ENCODE measurements around the gene CLN3.
A peak's percentile ranks its signal among the peaks of the same experiment; 100 is the strongest.
"Not testable (repeated sequence)": the region's sequence is repeated elsewhere in the genome, so short reads cannot be mapped to it uniquely, and the experiment has no call there.

CLN3 gene

DNA sequence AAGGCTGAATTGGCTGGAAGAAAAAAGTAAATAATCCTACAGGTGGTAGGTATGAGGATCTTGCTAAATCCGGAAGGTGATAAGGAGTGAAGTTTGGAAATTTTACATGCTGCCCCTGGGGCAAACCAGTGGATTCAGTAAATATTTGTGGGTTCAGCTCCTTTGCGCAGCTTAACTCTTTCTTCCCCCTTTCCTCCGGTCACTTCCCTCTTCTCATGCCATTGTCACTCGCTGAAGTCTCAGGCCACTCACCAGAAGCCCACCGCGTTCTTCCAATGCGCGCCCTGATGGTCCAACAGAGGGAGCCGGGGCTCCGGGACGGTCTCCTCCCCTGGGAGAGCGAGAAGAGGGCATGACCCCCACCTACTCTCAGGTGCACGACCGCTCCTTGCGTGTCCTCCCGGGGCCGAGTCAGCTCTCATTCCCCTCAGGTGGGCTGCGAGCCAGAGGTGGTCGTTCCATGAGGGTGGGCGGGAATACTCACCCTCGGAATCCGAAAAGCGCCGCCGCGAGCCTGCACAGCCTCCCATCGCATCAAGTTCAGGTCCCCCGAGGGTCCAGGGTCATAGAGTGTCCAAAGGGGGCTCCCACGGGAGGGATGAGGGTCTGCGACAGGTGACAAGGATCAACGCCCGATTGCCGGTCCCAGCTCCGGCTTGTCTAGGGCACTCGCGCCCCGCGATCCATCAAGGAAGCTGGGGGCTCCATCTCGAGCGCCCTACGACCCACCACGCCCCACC, 474 bp downstream of the CLN3 start:
- peaks cover 43 to 56% of the 10 kb centered on the region in 2 experiments for H3K4me1 ChIP-seq (ENCODE audit: control insufficient read depth in 1 of 2, insufficient read depth in 1 of 2, low read depth in 1 of 2, low read length in 1 of 2)
- H3K4me3 ChIP-seq (ENCODE audit: low read depth in 1 of 2, low read length in 1 of 2) = peak overlapping the region; percentile 83 to 88
- peaks cover 37% of the 10 kb centered on the region for H3K36me3 ChIP-seq
- no peak for TF ChIP-seq CTCF (IDR thresholded peaks at IDR 0.05)
- no peaks in the 10 kb centered on the region for H3K9me3 ChIP-seq
- peak overlapping the region; percentile 100 for H3K27ac ChIP-seq
- no peaks in the 10 kb centered on the region for H3K27me3 ChIP-seq

- Histone ChIP-seq H3K4me1 (ENCODE audit: control insufficient read depth in 1 of 2, insufficient read depth in 1 of 2, low read depth in 1 of 2, low read length in 1 of 2) (peaks cover 7 to 8% of the 10 kb centered on the region in 2 experiments), H3K9me3 (no peaks in the 10 kb centered on the region), H3K27me3 (no peaks in the 10 kb centered on the region), H3K27ac (no peak overlapping the region), H3K36me3 (peaks cover 82% of the 10 kb centered on the region), H3K4me3 (ENCODE audit: low read depth in 1 of 2, low read length in 1 of 2) (no peak overlapping the region)
- TF ChIP-seq CTCF (IDR thresholded peaks at IDR 0.05) = no peak
Measured at GRCh38 chr16:28486266-28486665, 5.6 kb downstream of the CLN3 start.

- H3K4me1 ChIP-seq (ENCODE audit: control insufficient read depth in 1 of 2, insufficient read depth in 1 of 2, low read depth in 1 of 2, low read length in 1 of 2); H3K27ac ChIP-seq; H3K27me3 ChIP-seq; H3K4me3 ChIP-seq (ENCODE audit: low read depth in 1 of 2, low read length in 1 of 2); H3K9me3 ChIP-seq: not testable (repeated sequence)
- peaks cover 97% of the 10 kb centered on the region for H3K36me3 ChIP-seq
Measured at GRCh38 chr16:28483361-28483760, 8.5 kb downstream of the CLN3 start.

DNA sequence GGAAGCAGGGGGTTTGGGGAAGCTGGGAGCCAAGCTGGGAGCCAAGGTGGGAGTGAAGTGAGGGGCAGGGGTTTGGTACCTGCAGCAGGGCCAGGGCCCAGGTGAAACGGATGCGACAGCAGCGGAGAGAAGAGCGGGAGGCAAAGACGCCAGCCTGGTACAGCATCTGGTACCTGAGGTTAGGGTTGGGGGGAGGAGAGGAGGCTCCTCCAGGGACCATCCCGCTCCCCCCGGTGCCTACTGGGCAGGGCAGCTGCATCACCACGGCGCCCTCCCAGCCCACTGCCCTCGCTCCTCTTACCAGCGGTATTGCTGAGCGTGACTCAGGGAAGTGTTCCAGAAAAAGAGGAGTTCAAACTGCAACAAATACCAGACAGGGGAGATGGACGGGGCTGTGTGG, 9.8 kb downstream of the CLN3 start:
- H3K27me3 ChIP-seq = no peaks in the 10 kb centered on the region
- H3K36me3 ChIP-seq = peaks cover 97% of the 10 kb centered on the region
- no peak overlapping the region for H3K27ac ChIP-seq
- no peaks in the 10 kb centered on the region for H3K9me3 ChIP-seq
- no peak for TF ChIP-seq CTCF (IDR thresholded peaks at IDR 0.05)
- no peak overlapping the region for H3K4me3 ChIP-seq (ENCODE audit: low read depth in 1 of 2, low read length in 1 of 2)
- H3K4me1 ChIP-seq (ENCODE audit: control insufficient read depth in 1 of 2, insufficient read depth in 1 of 2, low read depth in 1 of 2, low read length in 1 of 2) = no peaks in the 10 kb centered on the region

- H3K4me1 ChIP-seq (ENCODE audit: control insufficient read depth in 1 of 2, insufficient read depth in 1 of 2, low read depth in 1 of 2, low read length in 1 of 2) = no peaks in the 10 kb centered on the region
- H3K27me3 ChIP-seq = no peaks in the 10 kb centered on the region
- no peaks in the 10 kb centered on the region for H3K9me3 ChIP-seq
- H3K27ac ChIP-seq = no peak overlapping the region
- peaks cover 100% of the 10 kb centered on the region for H3K36me3 ChIP-seq
- no peak overlapping the region for H3K4me3 ChIP-seq (ENCODE audit: low read depth in 1 of 2, low read length in 1 of 2)
- no peak for TF ChIP-seq CTCF (IDR thresholded peaks at IDR 0.05)
Measured at GRCh38 chr16:28478506-28479180, 13.2 kb downstream of the CLN3 start.

DNA sequence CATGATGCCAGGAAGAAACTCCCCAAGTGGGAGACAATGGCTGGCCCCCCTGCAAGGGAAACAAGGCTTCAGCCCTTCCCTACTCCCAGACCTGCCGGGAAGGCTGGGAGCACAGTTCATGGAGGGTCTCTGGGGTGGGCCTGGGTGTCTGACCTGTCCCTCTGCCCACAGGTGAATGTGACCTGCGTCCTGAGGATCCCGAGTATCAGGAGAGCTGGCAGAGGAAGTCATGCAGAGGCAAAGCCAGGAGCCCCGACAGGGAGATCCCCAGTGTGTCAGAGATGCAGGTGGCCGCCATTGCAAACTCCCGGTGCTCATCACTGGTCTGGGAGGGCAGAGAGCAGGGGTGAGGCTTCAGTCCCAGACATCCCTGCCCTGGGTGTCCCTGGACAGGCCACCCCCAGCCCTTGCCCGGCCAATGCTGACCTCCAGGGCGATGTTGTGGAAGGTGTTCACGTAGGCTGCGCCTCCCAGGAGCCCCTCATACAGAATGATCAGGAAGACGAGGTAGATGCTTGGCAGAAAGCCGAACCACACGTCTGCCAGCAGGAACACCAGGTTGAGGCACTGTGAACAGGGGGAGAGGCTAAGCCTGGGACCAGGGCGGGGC, 14.5 kb downstream of the CLN3 start:
- no peak for TF ChIP-seq CTCF (IDR thresholded peaks at IDR 0.05)
- Histone ChIP-seq H3K4me3 (ENCODE audit: low read depth in 1 of 2, low read length in 1 of 2) (no peak overlapping the region), H3K9me3 (no peaks in the 10 kb centered on the region), H3K4me1 (ENCODE audit: control insufficient read depth in 1 of 2, insufficient read depth in 1 of 2, low read depth in 1 of 2, low read length in 1 of 2) (no peaks in the 10 kb centered on the region), H3K27me3 (no peaks in the 10 kb centered on the region), H3K36me3 (peaks cover 96% of the 10 kb centered on the region), H3K27ac (no peak overlapping the region)

All from neutrophil (primary cell).